ACHN (cell line): Measurements from ENCODE around the gene KCNJ4.
"Not testable (repeated sequence)": the region's sequence is repeated elsewhere in the genome, so short reads cannot be mapped to it uniquely, and the experiment has no call there.

Experiments used
- DNase-seq: peaks from one replicate; pipeline ENCODE4 v3.0.0-alpha.2; 2015
- in situ Hi-C: cut with HindIII; loops from 2 replicates; pipeline ENCODE4 v1.10.0; 2017; ENCODE audit warnings: low sequenced_read_pairs, low pct_ligation_motif_present, low pct_unique_long_range_greater_than_20kb

Gene KCNJ4

GRCh38 chr22:38477585-38477984, 22.6 kb upstream of the KCNJ4 start:
- in situ Hi-C loops = no loop called here
- DNase-seq = peak; percentile 17

GRCh38 chr22:38474003-38474607, 19.1 kb upstream of the KCNJ4 start:
- no peak for DNase-seq
- in situ Hi-C loops = no loop called here

- in situ Hi-C loops = no loop called here
- DNase-seq = no peak
Observed at GRCh38 chr22:38471237-38471636, 16.2 kb upstream of the KCNJ4 start.

GRCh38 chr22:38470179-38470578, 15.2 kb upstream of the KCNJ4 start:
- in situ Hi-C loops, DNase-seq: not testable (repeated sequence)

GRCh38 chr22:38469306-38469781, 14.3 kb upstream of the KCNJ4 start:
- in situ Hi-C loops = no loop called here
- no peak for DNase-seq

- no peak for DNase-seq
- in situ Hi-C loops = no loop called here
Observed at GRCh38 chr22:38468443-38469305, 13.7 kb upstream of the KCNJ4 start.

- in situ Hi-C loops = no loop called here
- peak; percentile 52 for DNase-seq
Observed at GRCh38 chr22:38467904-38468442, 13.0 kb upstream of the KCNJ4 start, which contains the start of gene KDELR3. Gene KDELR3 (plus strand): TSS chr22:38468096. CDS start chr22:38468234, 138 bp downstream.

- DNase-seq = no peak
- in situ Hi-C loops = no loop called here
Observed at GRCh38 chr22:38467438-38467903, 12.5 kb upstream of the KCNJ4 start.

GRCh38 chr22:38465673-38466490, 10.9 kb upstream of the KCNJ4 start:
- in situ Hi-C loops = no loop called here
- DNase-seq = no peak

- in situ Hi-C loops = no loop called here
- no peak for DNase-seq
Observed at GRCh38 chr22:38464992-38465672, 10.1 kb upstream of the KCNJ4 start.

GRCh38 chr22:38462960-38463784, 8.2 kb upstream of the KCNJ4 start:
- DNase-seq = no peak
- in situ Hi-C loops = no loop called here

GRCh38 chr22:38461414-38462081, 6.5 kb upstream of the KCNJ4 start:
- peak; percentile 79 for DNase-seq
- in situ Hi-C loops = no loop called here

- no peak for DNase-seq
- in situ Hi-C loops = no loop called here
Observed at GRCh38 chr22:38461057-38461413, 6.0 kb upstream of the KCNJ4 start.

- DNase-seq = no peak
- in situ Hi-C loops = no loop called here
Observed at GRCh38 chr22:38460426-38460840, 5.4 kb upstream of the KCNJ4 start.

- in situ Hi-C loops = no loop called here
- no peak for DNase-seq
Observed at GRCh38 chr22:38456841-38457699, 2.1 kb upstream of the KCNJ4 start.

- in situ Hi-C loops = no loop called here
- DNase-seq = no peak
Observed at GRCh38 chr22:38456272-38456835, 1.4 kb upstream of the KCNJ4 start.
